HG02870 (cell line): ENCODE results near the gene STKLD1.
"Not testable (repeated sequence)": the region's sequence is repeated elsewhere in the genome, so short reads cannot be mapped to it uniquely, and the experiment has no call there.

Experiments used
- ATAC-seq: cut with Tn5 transposase; IDR thresholded peaks from one replicate; pipeline ENCODE4 v1.9.1; 2021; ENCODE audit warnings: mild to moderate bottlenecking, moderate library complexity; ENCODE audit not compliant: unreplicated experiment

STKLD1 gene

DNA sequence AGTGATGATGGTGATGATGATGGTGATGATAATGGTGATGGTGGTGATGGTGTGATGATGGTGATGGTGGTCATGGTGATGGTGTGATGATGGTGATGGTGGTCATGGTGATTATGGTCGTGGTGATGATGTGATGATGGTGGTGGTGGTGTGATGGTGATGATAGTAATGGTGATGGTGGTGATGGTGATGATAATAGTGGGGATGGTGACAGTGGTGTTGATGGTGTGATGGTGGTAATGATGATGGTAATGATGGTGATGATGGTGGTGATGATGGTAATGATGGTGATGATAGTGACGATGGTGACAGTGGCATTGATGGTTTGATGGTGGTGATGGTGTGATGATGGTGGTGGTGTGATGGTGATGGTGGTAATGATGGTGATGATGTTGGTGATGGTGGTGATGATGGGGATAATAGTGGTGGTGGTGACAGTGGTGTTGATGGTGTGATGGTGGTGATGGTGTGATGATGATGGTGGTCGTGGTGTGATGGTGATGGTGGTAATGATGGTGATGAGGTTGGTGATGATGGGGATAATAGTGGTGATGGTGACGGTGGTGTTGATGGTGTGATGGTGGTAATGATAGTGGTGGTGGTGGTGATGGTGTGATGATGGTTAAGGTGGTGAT is 6.5 kb downstream of the STKLD1 start:
- ATAC-seq = no peak

DNA sequence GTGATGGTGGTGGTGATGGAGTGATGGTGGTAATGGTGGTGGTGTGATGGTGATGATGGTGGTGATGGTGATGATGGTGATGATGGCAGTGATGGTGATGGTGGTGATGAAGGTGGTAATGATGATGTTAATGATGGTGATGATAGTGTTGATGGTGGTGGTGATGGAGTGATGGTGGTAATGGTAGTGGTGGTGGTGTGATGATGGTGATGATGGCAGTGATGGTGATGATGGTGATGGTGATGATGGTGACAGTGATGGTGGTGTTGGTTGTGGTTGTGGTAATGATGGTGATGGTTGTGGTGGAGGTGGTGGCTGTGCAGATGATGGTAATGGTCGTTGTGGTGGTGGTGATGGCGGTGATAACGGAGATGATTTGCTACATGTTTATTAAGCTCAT is 7.3 kb downstream of the STKLD1 start:
- ATAC-seq = no peak

DNA sequence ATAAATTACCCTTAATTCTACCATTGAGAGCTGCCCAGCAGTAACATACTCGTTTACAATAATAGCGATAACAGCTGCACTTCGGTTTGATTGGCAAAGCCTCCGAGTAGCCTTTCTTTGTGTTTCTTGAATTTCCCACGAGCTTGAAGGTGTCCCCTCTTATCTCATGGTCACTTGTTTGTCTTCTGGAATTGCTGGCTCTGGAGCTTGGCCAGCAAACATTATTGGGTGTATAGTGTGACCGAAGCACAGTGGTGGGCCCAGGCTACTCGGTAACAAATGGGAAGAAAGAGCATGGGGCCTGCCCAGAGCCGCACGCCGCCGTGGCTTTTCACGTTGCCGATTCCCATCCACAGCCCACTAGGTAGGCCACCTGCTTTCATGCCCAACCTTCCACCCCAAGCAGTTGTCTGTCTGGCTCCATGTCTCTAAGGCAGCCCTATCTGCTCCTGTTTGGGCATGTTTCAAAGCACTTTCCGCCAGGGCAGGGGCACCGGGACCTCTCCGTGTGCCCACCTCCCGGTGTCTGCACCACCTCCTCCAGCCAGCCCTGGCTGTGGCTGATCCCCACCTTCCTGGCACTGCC is 8.7 kb downstream of the STKLD1 start:
- ATAC-seq = no peak

DNA sequence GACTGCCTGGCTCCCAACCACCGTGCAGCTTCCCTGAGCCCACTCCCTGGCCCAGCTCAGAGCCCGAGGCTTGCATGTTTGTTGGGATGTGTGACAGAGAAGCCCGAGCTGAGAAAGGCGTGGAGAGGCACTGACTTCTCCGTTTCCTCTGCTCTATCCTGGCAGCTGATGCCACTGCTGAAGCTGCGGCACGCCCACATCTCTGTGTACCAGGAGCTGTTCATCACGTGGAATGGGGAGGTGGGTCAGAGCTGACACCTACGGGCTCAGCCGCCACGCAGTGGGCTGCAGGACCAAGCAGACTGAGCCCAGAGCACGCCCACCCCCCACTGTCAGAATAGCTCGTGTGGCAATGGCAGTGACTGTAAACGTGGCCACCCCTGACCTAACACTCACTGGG is 9.3 kb downstream of the STKLD1 start:
- ATAC-seq = no peak

DNA sequence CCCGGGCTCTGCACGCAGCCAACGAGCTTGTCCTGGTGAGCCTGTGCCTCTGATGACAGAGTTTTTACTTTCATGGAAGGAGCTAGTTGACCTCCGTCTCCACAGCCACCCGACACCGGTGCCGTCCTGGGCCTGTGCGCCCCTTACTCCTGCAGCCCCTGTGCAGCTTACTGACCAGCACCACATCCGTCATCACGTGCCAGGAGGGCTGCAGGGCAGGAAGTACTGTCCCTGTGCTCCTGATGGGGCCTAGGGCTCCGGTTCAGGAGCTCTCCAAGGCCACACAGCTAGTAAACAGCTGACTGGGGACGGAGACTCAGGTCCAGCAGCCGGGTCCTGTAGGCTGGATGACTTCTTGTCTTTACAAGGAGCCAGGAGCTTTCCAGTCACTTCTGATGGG is 10.2 kb downstream of the STKLD1 start:
- no peak for ATAC-seq

DNA sequence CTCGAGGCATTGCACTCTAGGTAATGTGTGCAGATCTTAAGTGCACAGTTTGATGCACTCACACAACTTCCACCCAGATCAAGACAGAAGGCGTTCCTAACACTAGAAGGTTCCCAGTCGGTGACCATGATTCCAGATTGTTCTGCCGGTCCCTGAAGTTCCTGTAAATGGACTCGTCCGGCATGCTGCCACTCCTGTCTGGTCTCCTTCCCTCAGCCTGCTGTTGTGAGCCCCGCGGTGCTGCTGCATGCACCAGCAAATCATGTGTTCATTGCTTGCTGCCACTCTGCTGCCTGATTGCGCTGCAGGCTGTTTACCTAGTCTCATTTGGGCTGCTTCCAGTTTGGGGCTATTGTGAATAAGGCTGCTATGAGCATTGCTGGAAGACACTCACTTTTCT is 11.5 kb downstream of the STKLD1 start:
- ATAC-seq = no peak

DNA sequence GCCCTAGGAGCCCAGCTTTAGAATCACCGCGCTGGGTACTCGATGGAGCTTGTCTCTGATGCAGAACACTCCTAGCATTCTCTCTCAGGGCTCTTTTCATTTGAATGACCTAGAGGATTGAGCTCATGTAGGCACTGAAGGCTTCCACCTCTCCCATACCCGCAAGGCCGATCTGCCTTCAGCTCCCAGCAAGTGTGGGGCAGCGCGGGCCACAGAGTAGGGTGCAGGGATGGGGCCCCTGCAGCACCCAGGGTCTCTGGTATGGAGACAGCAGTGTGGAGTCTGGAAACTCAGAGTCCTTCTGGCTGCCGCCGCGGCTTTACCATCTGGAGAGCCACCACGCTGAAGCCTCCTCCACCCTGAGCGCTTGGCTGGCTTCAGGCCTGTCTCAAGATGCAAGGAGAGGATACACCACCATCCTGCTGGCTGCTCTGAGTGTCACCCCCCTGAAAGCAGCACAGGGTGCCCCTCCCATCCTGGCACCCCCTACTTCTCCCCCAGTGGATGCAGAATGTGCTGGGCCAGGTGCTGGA is 12.9 kb downstream of the STKLD1 start:
- no peak for ATAC-seq

DNA sequence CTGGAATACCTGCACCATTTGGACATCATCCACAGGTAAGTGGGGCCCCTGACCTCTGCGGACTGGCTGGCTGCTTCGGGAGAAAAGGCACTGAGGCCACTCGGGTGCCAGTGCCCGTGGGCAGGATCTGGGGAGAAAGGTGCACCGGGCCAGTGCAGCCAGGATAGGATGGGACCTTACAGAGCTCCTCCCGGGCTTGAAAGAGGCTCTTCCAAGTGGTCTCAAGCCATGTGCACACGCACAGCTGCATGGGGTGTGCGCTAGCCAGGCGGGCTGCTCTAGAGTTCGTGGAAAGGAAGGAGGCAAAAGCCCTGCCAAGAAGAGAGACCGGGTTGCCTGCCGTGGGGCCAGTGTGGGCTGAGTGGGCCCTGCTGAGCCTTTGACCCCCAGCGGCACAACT is 13.4 kb downstream of the STKLD1 start:
- ATAC-seq = no peak

DNA sequence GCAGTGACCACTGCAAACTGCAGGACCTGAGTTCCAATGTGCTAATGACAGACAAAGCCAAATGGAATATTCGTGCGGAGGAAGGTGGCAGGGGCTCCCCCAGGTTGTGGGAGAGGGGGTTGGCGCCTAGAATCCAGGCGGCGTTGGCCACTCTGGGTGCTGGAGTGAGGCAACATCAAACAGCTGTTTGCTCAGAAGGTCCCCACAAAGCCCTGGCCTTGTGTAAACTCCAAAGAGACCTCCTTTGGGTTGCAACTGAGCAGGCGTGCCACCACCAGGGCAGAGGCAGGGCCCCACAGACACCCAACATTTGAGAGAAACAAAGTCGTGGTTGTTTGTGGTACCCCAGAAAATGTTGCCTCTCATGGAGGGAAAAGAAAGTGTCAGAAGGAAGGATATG is 14.5 kb downstream of the STKLD1 start:
- ATAC-seq = no peak

DNA sequence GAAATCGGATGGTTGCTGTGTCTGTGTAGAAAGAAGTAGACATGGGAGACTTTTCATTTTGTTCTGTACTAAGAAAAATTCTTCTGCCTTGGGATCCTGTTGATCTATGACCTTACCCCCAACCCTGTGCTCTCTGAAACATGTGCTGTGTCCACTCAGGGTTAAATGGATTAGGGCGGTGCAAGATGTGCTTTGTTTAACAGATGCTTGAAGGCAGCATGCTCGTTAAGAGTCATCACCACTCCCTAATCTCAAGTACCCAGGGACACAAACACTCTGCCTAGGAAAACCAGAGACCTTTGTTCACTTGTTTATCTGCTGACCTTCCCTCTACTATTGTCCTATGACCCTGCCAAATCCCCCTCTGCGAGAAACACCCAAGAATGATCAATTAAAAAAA is 15.3 kb downstream of the STKLD1 start:
- not testable (repeated sequence) for ATAC-seq

DNA sequence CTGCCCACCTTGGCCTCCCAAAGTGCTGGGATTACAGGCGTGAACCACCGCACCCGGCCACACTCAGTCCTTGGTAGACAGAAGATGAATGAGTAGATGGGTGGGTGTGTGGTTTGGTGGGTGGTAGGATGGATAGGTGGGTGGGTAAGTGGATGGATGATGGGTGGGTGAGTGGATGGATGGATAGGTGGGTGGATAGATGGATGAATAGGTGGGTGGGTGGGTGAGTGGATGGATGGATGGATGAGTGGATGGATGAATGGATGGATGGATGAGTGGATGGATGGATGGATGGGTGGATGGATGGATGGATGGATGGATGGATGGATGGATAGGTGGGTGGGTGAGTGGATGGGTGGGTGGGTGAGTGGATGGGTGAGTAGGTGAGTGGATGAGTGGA is 16.1 kb downstream of the STKLD1 start:
- ATAC-seq = not testable (repeated sequence)

DNA sequence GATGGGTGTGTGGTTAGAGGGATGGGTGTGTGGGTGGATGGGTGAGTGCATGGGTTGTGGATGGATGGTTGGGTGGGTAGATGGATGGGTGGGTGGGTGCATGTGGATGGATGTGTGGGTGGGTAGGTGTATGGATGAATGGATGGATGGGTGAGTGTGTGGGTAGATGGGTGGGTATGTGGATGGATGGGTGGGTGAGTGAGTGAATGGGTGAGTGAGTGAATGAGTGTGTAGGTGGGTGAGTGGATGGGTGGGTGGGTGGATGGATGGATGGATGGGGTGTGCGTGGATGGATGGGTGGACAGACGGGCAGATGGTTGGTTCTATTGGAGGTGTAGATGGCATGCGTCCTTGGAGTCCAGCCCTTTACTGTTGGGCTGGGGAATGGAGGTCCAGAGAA is 17.2 kb downstream of the STKLD1 start:
- ATAC-seq = no peak

DNA sequence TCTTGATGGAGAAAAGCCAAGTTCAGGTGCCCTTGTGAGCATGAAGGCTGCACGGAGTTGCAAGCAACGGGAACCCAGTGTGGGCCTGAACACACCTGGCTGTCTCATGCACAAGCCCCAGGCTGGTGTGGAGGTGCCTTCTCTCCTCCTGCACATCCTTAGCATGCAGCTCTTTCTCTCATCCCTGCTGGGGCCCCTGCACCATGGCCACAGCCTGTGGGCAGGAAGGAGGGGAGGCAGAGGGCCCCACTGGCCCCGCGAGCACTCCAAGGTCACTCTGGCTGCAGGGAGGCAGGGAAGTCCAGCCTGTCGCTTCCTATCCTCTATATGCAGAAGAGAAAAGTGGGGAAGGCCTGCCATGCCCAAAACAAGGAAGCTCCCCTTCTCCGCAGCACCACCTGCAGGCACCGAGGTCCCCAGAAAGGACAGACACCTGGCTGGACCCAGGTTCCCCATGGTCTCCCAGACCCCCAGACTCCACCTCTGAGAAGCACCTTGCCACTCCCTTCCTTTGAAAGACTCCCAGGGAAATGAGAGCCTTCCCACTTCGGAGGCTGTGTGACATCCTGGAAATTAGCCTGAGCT is 18.6 kb downstream of the STKLD1 start:
- no peak for ATAC-seq

DNA sequence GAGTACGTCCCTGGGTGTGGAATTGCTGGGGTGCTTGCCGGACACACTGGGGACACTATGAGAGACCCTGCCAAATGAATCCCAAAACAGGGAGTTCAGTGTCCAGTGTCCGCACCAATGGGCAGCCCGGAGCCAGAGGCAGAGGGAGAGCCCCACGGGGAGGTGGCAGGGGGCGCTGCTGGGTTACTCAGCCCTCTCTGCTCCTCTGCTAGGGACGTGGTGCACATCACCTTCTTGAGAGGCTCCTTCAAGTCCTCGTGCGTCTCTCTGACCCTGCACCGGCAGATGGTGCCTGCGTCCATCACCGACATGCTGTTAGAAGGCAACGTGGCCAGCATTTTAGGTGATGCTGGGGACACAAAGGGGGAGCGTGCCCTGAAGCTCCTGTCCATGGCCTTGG is 20.8 kb downstream of the STKLD1 start:
- ATAC-seq = no peak

DNA sequence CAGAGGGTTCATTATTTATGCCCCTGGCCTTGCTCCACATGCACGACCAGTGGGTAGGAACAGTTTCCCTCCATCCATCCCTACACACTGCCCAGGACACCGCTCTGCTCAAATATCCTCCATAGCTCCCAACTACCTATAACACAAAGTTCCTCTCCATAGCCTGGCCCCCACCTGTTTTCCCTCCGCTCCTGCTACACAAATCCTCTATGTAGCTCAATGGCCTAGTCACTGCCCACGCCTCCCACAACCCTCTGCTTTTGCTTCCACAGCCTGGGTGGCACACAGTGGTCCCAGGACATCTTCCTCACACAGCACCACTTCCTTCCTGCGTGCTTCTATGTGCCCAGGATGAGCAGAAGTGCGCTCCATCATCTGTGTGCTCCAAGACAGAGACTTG is 21.2 kb downstream of the STKLD1 start:
- ATAC-seq = no peak

DNA sequence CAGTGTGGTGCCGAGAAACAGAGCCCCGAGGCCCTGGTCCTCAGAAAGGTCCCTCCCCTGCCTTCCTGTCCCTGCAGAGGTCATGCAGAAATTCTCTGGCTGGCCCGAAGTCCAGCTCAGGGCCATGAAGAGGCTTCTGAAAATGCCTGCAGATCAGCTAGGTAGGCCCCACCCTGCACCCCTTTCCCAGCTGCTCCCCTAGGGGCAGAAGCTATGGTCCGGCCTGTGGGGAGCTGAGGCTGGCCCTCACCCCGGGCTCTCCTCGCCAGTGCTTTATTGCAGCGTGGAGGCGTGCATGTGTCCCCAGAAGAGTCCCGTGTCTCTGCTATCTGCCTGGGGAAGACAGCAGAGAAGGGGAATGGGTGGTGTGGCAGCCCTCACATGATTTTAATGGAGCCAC is 21.7 kb downstream of the STKLD1 start:
- ATAC-seq = no peak

DNA sequence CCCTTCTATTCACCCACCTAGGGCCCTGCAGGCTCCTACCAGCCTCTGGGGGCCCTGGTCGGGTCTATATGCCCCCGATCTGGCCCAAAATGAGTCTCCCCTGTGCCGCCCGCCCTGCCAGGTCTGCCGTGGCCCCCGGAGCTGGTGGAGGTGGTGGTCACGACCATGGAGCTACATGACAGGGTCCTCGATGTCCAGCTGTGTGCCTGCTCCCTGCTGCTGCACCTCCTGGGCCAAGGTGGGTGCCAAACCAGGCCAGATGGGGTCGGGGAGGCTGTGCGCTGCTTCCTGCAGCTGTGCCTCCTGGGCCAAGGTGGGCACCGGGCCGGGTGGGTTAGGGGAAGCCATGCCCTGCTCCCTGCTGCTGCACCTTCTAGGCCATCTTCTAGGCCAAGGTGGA is 24.1 kb downstream of the STKLD1 start:
- ATAC-seq = no peak

DNA sequence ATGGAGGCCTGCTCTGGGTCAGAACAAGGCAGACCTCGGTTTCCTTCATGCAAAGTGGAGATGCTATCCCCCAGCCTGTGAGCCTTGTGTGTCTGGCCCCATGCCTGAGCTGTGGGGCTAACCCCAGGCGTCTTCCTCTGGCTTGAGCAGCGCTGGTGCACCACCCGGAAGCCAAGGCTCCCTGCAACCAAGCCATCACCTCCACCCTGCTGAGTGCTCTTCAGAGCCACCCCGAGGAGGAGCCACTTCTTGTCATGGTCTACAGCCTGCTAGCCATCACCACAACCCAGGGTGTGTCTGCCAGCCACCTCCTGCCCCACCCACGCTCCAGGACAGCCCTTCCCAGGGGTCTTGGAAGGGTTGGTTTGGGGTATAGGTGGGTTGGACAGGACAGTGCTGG is 25.4 kb downstream of the STKLD1 start:
- ATAC-seq = no peak

DNA sequence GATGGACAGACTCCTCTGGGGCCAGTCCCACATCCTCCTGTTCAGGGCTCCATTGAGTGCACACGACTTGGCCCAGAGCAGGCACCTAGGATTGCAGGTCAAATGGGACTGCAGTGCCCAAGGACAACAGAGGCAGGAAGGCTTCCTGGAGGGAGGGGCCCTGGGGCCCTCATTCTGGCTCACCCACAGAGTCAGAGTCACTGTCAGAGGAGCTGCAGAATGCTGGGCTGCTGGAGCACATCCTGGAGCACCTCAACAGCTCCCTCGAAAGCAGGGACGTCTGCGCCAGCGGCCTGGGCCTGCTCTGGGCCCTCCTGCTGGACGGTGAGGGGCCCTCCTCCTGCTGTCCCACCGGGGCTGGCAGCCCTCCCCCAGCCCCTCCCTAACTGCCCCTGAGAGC is 26.5 kb downstream of the STKLD1 start:
- ATAC-seq = no peak

DNA sequence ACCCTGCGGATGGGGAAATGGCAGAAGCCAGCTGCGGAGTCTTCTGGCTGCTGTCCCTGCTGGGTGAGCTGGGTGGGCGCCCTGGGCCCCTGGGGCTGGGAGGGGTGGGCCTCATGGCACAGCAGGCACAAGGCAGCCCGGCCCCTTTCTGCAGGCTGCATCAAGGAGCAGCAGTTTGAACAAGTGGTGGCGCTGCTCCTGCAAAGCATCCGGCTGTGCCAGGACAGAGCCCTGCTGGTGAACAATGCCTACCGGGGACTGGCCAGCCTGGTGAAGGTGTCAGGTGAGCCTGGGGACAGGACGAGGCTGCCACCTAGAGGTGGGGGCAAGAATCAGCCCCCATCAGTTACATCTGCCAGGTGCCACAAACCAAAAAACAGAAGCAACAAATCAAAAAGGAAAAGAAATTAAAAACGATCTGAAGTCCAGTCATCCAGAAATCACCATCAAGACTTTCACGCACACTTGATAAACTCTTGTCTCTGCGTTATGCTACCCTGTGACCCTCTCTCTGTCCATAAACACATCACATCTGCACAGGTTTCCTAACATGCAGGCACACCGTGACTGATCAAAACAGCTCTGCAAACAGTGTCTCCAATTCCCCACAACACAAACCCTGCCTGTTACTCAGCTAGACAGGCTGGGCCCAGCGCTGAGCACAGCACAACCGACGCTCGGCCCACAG is 27.7 kb downstream of the STKLD1 start:
- ATAC-seq = no peak

DNA sequence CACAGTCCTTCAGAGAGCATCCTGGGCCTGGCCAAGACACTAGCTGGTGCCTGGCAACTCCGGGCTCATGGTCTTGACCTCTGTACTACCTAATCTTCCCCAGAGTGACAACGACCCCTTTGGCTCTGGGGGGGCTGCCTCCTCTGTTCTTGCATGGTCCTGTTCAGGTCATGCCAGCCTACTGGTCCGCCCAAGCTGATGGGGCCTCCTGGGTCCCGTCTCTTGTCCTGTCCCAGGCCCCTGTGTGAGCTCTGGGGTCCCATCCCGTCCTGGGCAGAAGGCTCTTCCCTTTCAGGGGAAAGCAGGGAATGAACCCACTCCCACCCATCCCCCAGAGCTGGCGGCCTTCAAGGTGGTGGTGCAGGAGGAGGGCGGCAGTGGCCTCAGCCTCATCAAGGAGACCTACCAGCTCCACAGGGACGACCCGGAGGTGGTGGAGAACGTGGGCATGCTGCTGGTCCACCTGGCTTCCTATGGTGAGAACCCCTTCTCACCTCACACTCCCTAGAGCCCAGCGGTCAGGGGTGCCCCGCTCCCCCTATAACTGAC is 28.4 kb downstream of the STKLD1 start:
- no peak for ATAC-seq
